GDM1 (cell line): ENCODE data around the gene CDC42SE2.
"Not testable (repeated sequence)": the region's sequence is repeated elsewhere in the genome, so short reads cannot be mapped to it uniquely, and the experiment has no call there.

ENCODE experiments used
- DNase-seq: peaks from one replicate; lab custom pipeline; 2025; lab: John Stamatoyannopoulos, UW

The CDC42SE2 gene

GRCh38 chr5:131318455-131318854 lies 54.6 kb downstream of the CDC42SE2 start:
- DNase-seq: no peak

DNA sequence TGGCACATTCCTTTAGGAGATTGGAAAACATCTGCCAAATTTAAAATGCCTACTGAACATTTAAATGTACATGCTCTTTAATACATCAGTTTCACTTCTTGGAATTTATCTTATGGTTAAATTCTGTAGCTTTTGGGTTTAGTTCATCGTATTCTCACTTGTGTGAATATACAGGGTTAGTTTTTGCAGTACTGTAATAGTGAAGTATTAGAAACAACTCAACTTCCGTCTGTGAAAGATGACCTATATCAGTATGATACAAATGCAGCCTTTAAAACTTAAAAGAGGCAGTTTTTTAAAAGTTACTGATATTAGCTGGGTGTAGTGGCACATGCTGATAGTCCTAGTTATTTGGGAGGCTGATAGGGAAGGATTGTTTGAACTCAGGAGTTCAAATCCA lies 57.2 kb downstream of the CDC42SE2 start:
- no peak for DNase-seq

DNA sequence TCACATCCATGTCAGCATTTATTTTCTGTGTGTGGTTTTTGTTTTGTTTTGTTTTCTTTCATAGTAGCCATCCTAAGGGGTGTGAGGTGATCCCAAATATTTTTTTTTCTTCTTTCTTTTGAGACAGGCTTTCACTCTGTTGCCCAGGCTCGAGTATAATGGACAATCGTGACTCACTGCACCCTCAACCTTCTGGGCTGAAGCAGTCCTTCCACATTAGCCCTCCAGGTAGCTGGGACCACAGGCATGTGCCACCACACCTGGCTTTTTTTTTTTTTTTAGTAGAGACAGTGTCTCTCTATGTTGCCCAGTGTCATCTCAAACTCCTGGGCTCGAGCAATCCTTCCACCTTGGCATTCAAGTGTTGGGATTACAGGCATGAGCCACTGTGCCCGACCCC lies 59.1 kb downstream of the CDC42SE2 start:
- DNase-seq: no peak

GRCh38 chr5:131323378-131323777 lies 59.5 kb downstream of the CDC42SE2 start:
- DNase-seq: no peak

DNA sequence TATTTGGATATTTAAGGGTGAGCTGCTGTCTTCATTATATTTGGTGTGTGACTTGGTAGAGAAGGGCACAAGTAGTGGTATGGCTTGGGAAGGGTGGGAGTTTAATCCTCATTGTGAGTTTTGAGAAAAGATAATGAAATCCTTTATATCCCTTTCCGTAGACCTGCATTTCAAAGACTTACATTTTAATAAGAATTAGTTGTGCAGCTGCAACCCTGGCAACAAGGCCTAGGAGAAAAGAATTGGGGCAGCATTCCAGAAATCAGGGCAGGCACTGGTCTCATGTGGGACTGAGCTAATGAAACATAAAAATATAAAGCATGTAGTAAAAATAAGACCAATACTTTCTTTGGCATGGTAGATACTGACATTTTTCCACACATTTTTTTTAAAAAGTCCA lies 60.5 kb downstream of the CDC42SE2 start:
- no peak for DNase-seq

DNA sequence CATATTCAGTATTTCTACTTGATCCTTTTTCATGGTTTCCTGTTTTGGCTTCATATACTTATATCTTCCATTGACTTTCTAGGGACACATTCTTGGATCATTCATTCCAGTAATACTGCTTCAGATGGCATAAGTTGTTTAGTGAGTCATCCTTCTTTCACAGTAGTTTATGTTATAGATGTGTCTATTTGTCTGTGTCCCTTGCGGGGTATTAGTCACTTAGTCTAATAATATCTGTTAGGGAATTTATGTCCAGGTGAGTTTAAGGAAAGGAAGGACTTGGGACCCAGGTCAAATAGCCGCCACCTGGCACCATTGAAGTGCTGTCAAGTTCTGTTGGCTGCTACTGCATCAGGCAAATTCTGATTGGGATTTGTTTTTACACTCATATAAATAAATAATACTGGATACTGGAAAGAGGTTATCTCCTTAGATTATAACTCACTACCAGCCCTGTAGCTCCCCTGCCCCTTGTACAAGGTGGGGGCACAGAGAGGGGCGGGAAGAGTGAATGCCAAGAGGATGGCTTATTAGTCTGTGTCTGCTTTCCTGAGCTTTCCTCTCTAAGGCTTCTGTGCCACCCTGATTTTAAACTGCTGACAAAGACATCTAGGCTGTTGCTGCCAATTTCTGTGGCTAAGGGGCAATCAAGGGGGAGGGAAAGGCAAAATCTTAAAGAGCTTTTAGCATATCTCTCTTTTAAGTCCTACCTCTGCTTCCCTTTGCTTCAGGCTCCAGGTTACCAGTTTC lies 64.9 kb downstream of the CDC42SE2 start:
- no peak for DNase-seq

DNA sequence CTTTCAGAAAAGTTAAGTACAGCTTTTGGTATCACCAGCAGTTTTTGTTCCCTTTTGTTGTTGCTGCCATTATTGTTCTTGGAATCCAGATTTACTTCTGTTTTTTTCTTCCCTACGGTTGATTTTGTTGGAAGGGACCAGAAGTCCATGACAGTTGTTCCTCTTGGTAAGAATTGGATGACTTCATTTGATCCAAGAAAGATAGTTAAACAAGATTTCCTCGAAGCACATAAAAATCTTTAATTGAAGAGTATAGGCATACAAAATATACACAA lies 65.4 kb downstream of the CDC42SE2 start:
- DNase-seq: no peak

DNA sequence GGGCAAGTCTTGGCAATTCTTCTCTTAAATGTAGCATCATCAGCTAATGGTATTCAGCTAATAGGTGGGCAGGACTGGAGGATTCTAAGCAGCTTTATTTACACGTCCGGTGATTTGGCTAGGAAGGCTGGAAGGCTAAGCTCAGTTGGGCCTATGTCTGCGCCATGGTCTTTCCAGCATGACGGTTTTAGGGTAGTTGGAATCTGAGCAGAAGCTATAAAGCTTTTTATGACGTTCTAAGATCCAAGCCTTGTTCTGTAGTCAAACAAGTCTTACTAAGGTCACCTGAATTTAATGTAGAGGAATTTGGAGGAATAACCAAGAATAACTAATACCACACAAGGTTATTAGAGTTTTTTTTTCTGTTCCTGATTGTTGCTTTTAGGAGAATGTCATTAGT lies 66.2 kb downstream of the CDC42SE2 start:
- no peak for DNase-seq

DNA sequence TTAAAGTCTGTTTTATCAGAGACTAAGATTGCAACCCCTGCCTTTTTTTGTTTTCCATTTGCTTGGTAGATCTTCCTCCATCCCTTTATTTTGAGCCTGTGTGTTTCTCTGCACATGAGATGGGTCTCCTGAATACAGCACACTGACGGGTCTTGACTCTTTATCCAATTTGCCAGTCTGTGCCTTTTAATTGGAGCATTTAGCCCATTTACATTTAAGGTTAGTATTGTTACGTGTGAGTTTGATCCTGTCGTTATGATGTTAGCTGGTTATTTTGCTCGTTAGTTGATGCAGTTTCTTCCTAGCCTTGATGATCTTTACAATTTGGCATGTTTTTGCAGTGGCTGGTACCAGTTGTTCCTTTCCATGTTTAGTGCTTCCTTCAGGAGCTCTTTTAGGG lies 71.9 kb downstream of the CDC42SE2 start:
- not testable (repeated sequence) for DNase-seq

GRCh38 chr5:131336801-131337200 lies 72.9 kb downstream of the CDC42SE2 start:
- DNase-seq: not testable (repeated sequence)

GRCh38 chr5:131337240-131338050 lies 73.6 kb downstream of the CDC42SE2 start:
- not testable (repeated sequence) for DNase-seq

- no peak for DNase-seq
Observed at GRCh38 chr5:131338051-131338453, 74.2 kb downstream of the CDC42SE2 start.

GRCh38 chr5:131344288-131344687 lies 80.4 kb downstream of the CDC42SE2 start:
- not testable (repeated sequence) for DNase-seq

DNA sequence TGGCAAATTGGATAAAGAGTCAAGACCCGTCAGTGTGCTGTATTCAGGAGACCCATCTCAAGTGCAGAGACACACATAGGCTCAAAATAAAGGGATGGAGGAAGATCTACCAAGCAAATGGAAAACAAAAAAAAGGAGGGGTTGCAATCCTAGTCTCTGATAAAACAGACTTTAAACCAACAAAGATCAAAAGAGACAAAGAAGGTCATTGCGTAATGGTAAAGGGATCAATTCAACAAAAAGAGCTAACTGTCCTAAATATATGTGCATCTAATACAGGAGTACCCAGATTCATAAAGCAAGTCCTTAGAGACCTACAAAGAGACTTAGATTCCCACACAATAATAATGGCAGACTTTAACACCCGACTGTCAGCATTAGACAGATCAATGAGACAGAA lies 82.4 kb downstream of the CDC42SE2 start:
- not testable (repeated sequence) for DNase-seq

DNA sequence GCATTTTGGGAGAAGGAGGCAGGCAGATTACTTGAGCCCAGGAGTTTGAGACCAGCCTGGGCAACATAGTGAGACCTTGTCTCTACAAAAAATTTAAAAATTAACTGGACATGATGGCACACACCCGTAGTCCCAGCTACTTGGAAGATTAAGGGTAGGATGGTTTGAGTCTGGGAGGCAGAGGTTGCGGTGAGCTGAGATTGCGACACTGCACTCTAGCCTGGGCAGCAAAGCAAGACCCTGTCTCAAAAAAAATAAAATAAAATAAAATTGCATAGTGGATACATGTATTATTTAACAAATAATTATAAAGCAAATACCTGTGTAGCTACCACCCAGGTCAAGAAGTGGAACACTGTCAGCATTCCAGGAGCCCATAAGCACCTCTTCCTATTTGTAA lies 90.1 kb downstream of the CDC42SE2 start:
- DNase-seq: no peak

DNA sequence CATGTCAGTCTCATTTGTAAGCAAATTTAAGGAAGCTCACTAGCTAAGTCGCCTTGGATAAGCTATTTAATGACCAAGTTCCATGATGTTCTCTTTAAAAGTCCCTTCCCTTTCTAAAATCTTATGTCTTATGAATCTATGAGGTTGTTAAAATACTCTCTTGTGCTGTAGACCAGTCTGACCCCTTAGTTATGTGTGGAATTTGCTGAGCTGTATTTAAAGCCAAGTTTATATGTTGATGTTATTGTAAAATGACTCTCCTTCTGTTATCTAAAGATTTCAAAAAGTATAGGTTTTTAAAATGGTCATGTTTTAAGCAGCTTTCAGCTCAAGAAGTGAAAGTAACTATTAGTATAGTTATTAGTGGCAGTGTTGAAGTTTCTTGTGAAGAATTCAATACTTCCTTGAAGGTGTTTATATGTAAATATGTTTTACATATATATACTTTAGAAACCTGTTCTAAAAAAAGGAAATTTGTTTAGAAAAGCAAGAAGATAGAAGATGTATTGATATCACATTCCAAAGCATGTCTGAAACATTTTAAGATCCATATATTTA lies 92.2 kb downstream of the CDC42SE2 start:
- DNase-seq: no peak

DNA sequence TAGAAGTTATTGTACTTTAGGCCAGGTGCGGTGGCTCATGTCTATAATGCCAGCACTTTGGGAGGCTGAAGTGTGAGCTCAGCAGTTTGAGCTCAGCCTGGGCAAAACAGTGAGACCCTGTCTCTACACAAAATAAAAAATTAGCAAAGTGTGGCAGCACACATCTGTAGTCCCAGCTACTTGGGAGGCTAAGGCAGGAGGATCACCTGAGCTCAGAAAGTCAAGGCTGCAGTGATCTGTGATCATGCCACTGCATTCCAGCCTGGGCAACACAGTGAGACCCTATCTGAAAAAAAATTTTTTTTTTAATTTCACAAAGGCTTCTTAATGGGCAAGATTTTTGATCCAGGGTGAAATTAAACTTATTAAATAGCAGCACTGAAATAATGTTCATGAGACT lies 92.8 kb downstream of the CDC42SE2 start:
- no peak for DNase-seq

GRCh38 chr5:131357739-131358561 lies 94.1 kb downstream of the CDC42SE2 start:
- DNase-seq: no peak

GRCh38 chr5:131361677-131362315 lies 97.9 kb downstream of the CDC42SE2 start:
- no peak for DNase-seq

- DNase-seq: no peak
Observed at GRCh38 chr5:131363811-131364506, 100.1 kb downstream of the CDC42SE2 start.

- DNase-seq: no peak
Observed at GRCh38 chr5:131364507-131365050, 100.7 kb downstream of the CDC42SE2 start.
